ENCODE measurements around the gene PLD3. TPM values are rescaled to one million over a fixed set of nuclear protein-coding genes. Genes with fewer than 3 reads are reported as not detected.

PLD3 gene
- total and polyA plus RNA-seq, 2 donors (not counting 1 experiment from before 2014, with no cell fraction given) = 208 to 230 TPM

- no peaks in the 10 kb centered on the region for H3K4me1 ChIP-seq (ENCODE audit: control insufficient read depth, extremely low read depth, insufficient read depth, low read length)
Observed at GRCh38 chr19:40342644-40343311, 5.7 kb upstream of the PLD3 start.

DNA sequence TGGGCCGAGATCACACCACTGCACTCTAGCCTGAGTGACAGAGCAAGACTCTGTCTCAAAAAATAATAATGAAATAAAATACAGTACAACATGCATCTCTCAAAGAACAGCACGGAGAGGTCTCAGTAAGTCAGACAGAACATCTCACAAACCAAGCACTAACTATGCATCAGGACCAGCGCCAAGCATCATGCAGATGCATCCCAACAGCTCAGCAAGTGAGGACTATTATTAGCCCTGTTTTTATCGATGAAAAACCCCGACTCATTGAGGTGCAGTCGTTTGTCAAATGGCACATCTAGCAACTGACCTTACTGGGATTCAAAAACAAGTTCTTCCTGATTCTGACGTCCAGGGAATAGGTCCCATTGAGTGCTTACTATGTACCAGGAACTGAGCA lies 4.1 kb upstream of the PLD3 start:
- TF ChIP-seq EZH2 (IDR thresholded peaks at IDR 0.05; ENCODE audit: low read length, missing control alignments) (no peak), CTCF (conservative IDR thresholded peaks at IDR 0.05 in 1 of 2, IDR thresholded peaks at IDR 0.05 in 1 of 2; ENCODE audit: low read depth in 1 of 2, low read length in 2 of 2) (no peak)
- no peak overlapping the region for H3K4me3 ChIP-seq (replicated peaks in 1 of 4; ENCODE audit: control extremely low read depth in 1 of 4, insufficient read depth in 1 of 4, low read depth in 3 of 4, low read length in 4 of 4)
- no peaks in the 10 kb centered on the region for H3K4me1 ChIP-seq (ENCODE audit: control insufficient read depth, extremely low read depth, insufficient read depth, low read length)
- no peak overlapping the region for H3K9ac ChIP-seq (ENCODE audit: insufficient read depth, low read length)
- H2AFZ ChIP-seq (ENCODE audit: low read length) = no peak overlapping the region
- no peak overlapping the region for H3K4me2 ChIP-seq (ENCODE audit: extremely low read depth, insufficient read depth, low read length)
- H3K79me2 ChIP-seq (ENCODE audit: control insufficient read depth, insufficient read depth, low read length) = peaks cover 29% of the 10 kb centered on the region
- H3K36me3 ChIP-seq (ENCODE audit: control insufficient read depth, insufficient read depth, low read length) = no peaks in the 10 kb centered on the region
- no peak overlapping the region for H3K27ac ChIP-seq (ENCODE audit: insufficient read depth, low read length)
- H4K20me1 ChIP-seq (ENCODE audit: control insufficient read depth, extremely low read depth, insufficient read depth, low read length) = no peaks in the 10 kb centered on the region
- no peaks in the 10 kb centered on the region for H3K27me3 ChIP-seq (ENCODE audit: control insufficient read depth, insufficient read depth, low read length)
- H3K9me3 ChIP-seq (ENCODE audit: control insufficient read depth, insufficient read depth, low read depth, low read length) = no peaks in the 10 kb centered on the region
- DNase-seq (ENCODE audit: low read depth in 2 of 2) = no peak

More at GRCh38 chr19:40342644-40343311, 5.7 kb upstream of the PLD3 start:
- no peak overlapping the region for H3K9ac ChIP-seq (ENCODE audit: insufficient read depth, low read length)
- no peaks in the 10 kb centered on the region for H4K20me1 ChIP-seq (ENCODE audit: control insufficient read depth, extremely low read depth, insufficient read depth, low read length)
- H3K36me3 ChIP-seq (ENCODE audit: control insufficient read depth, insufficient read depth, low read length) = peaks cover 2% of the 10 kb centered on the region
- H3K27me3 ChIP-seq (ENCODE audit: control insufficient read depth, insufficient read depth, low read length) = no peaks in the 10 kb centered on the region
- no peak for DNase-seq (ENCODE audit: low read depth in 2 of 2)
- no peak for TF ChIP-seq EZH2 (IDR thresholded peaks at IDR 0.05; ENCODE audit: low read length, missing control alignments)
- no peak for TF ChIP-seq CTCF (conservative IDR thresholded peaks at IDR 0.05 in 1 of 2, IDR thresholded peaks at IDR 0.05 in 1 of 2; ENCODE audit: low read depth in 1 of 2, low read length in 2 of 2)
- H3K9me3 ChIP-seq (ENCODE audit: control insufficient read depth, insufficient read depth, low read depth, low read length) = no peaks in the 10 kb centered on the region
- H3K4me3 ChIP-seq (replicated peaks in 1 of 4; ENCODE audit: control extremely low read depth in 1 of 4, insufficient read depth in 1 of 4, low read depth in 3 of 4, low read length in 4 of 4) = no peak overlapping the region
- no peak overlapping the region for H3K4me2 ChIP-seq (ENCODE audit: extremely low read depth, insufficient read depth, low read length)
- no peak overlapping the region for H2AFZ ChIP-seq (ENCODE audit: low read length)
- H3K79me2 ChIP-seq (ENCODE audit: control insufficient read depth, insufficient read depth, low read length) = peaks cover 24% of the 10 kb centered on the region
- H3K27ac ChIP-seq (ENCODE audit: insufficient read depth, low read length) = no peak overlapping the region

GRCh38 chr19:40348961-40349507 lies 539 bp downstream of the PLD3 start:
- Histone ChIP-seq H3K27ac (ENCODE audit: insufficient read depth, low read length) (peak overlapping the region; percentile 82), H4K20me1 (ENCODE audit: control insufficient read depth, extremely low read depth, insufficient read depth, low read length) (no peaks in the 10 kb centered on the region), H3K9me3 (ENCODE audit: control insufficient read depth, insufficient read depth, low read depth, low read length) (no peaks in the 10 kb centered on the region), H2AFZ (ENCODE audit: low read length) (peak overlapping the region; percentile 88), H3K4me2 (ENCODE audit: extremely low read depth, insufficient read depth, low read length) (peak overlapping the region; percentile 95), H3K4me3 (replicated peaks in 1 of 4; ENCODE audit: control extremely low read depth in 1 of 4, insufficient read depth in 1 of 4, low read depth in 3 of 4, low read length in 4 of 4) (peak overlapping the region; percentile 72 to 95 (median 85)), H3K9ac (ENCODE audit: insufficient read depth, low read length) (peak overlapping the region; percentile 58), H3K27me3 (ENCODE audit: control insufficient read depth, insufficient read depth, low read length) (no peaks in the 10 kb centered on the region), H3K4me1 (ENCODE audit: control insufficient read depth, extremely low read depth, insufficient read depth, low read length) (no peaks in the 10 kb centered on the region), H3K79me2 (ENCODE audit: control insufficient read depth, insufficient read depth, low read length) (peaks cover 29% of the 10 kb centered on the region), H3K36me3 (ENCODE audit: control insufficient read depth, insufficient read depth, low read length) (no peaks in the 10 kb centered on the region)
- DNase-seq (ENCODE audit: low read depth in 2 of 2) = peak; percentile 60 to 65
- TF ChIP-seq CTCF (conservative IDR thresholded peaks at IDR 0.05 in 1 of 2, IDR thresholded peaks at IDR 0.05 in 1 of 2; ENCODE audit: low read depth in 1 of 2, low read length in 2 of 2) (no peak), EZH2 (IDR thresholded peaks at IDR 0.05; ENCODE audit: low read length, missing control alignments) (no peak)

Measured in fibroblast of lung (primary cell).